Pancreas (tissue), 10 donors: ENCODE data around the gene RPRD1B. TPM values are rescaled to one million over a fixed set of nuclear protein-coding genes. Genes with fewer than 3 reads are reported as not detected.
A peak's percentile ranks its signal among the peaks of the same experiment; 100 is the strongest.

ENCODE experiments used
- ATAC-seq, 4 donors: fragments of 200-7000 bp; cut with Tn5 transposase; one replicate each; pipeline versions ENCODE4 v1.8.0 to v1.9.1; 2020; ENCODE audit warnings: mild to moderate bottlenecking in 4 of 4, moderate library complexity in 4 of 4
- DNase-seq, 6 donors: peaks; one replicate each; pipeline ENCODE4 v3.0.0-alpha.2; 2020
- FAIRE-seq: peaks from 2 replicates; lab custom pipeline; 2012; peaks lifted over from hg19 to GRCh38; lab: Jason Lieb, UNC
- H3K27ac ChIP-seq, 4 donors: fragments of 200-600 bp; sonication (generic); 1 replicate in 3 of 4; 2 replicates in 1 of 4; pipeline versions ENCODE4 v1.5.0 to v1.8.0; 2020
- H3K27me3 ChIP-seq, 4 donors: fragments of 200-600 bp; one replicate each; pipeline ENCODE4 v1.8.0; 2021
- H3K36me3 ChIP-seq, 3 donors: fragments of 200-600 bp; sonication (generic) in 1 of 3; one replicate each; pipeline versions ENCODE4 v1.5.0 to v1.8.0; 2020 to 2021
- H3K4me1 ChIP-seq, 3 donors: fragments of 200-600 bp; one replicate each; pipeline ENCODE4 v1.8.0; 2021
- H3K4me3 ChIP-seq, 4 donors: fragments of 200-600 bp; sonication (generic) in 2 of 4; one replicate each; pipeline versions ENCODE4 v1.5.0 to v1.8.0; 2020 to 2021
- H3K9me3 ChIP-seq, 4 donors: fragments of 200-600 bp; one replicate each; pipeline ENCODE4 v1.8.0; 2021
- CTCF ChIP-seq, 4 donors: fragments of 200-600 bp; sonication (generic) in 3 of 4; IDR thresholded peaks; one replicate each; pipeline versions ENCODE4 v1.5.0 to v1.8.0; 2021; ENCODE audit warnings: antibody characterized with exemption in 4 of 4
- WGBS, 2 donors: extraction: QIAGEN DNeasy Blood & Tissue Kit; methylation state at CpG; one replicate each; pipeline ENCODE4 v1.1.7; 2013; 5-methylcytosine and 5-hydroxymethylcytosine counted together
- intact Hi-C, 3 donors: fragments of 100-400 bp; cut with DNase I; formaldehyde crosslinking; loops; one replicate each; pipeline versions ENCODE4 v1.11.1 to v1.14.2; 2022
- polyA plus RNA-seq, 2 donors: library from polyadenylated mRNA; stranded (reverse); fragments of 200-250 nt; gene quantifications; one replicate each; pipeline ENCODE4 v1.2.3, GENCODE V29; 2013
- total RNA-seq, 6 donors: library from RNA; stranded (reverse); fragmentation: NEBNext Ultra II Directional in 4 of 6; extraction: Animal tissue kit (Norgen Biotek cat#: 25700) in 4 of 6; gene quantifications; one replicate each; pipeline versions ENCODE4 v1.2.1 to v1.2.4, GENCODE V29; 2021 to 2023
- donor health status: healthy with polysubstance abuse.
- donor health status: DM: no; HTN: no; CAD: no; lungs with moderate emphysema.
- donor health status: DM: no; HTN: no; CAD: no.
- donor health status: control.
- donor health status: control.
- donor health status: Bipolar disorder and iron deficiency.
- donor health status: DM: yes; HTN: yes; CAD: no.
- donor health status: DM: no; HTN: no; CAD: no.
- donor health status: DM: no; HTN: no; CAD: no.
- donor health status: DM: yes; HTN: yes; CAD: no.

Gene RPRD1B
- total and polyA plus RNA-seq, 8 donors: 6.0 to 19.7 (median 12.0) TPM

GRCh38 chr20:38128691-38129090, 95.1 kb downstream of the RPRD1B start:
- WGBS, 2 donors: 82 to 91% methylated on average over 2 of the region's 2 CpGs
- Histone ChIP-seq H3K9me3 (no peaks in the 10 kb centered on the region), H3K4me3 (no peak overlapping the region), H3K27ac (no peak overlapping the region), H3K4me1 (peaks cover 0 to 24% (median 0%) of the 10 kb centered on the region in 3 donors), H3K36me3 (no peaks in the 10 kb centered on the region), H3K27me3 (no peaks in the 10 kb centered on the region)
- no peak for FAIRE-seq
- DNase-seq: peak in 2 of 6 donors; percentile 13 to 42
- no peak for TF ChIP-seq CTCF (IDR thresholded peaks at IDR 0.05)
- intact Hi-C loops: no loop called here
- no peak for ATAC-seq

- WGBS, 2 donors: 88 to 95% methylated on average over 6 of the region's 6 CpGs
- FAIRE-seq (no peak), DNase-seq (peak in 2 of 6 donors; percentile 7 to 8), ATAC-seq (no peak)
- H3K9me3 ChIP-seq: no peaks in the 10 kb centered on the region
- no peaks in the 10 kb centered on the region for H3K27me3 ChIP-seq
- intact Hi-C loops: no loop called here
- H3K27ac ChIP-seq: no peak overlapping the region
- TF ChIP-seq CTCF (IDR thresholded peaks at IDR 0.05): no peak
- H3K36me3 ChIP-seq: no peaks in the 10 kb centered on the region
- peaks cover 0 to 24% (median 0%) of the 10 kb centered on the region in 3 donors for H3K4me1 ChIP-seq
- no peak overlapping the region for H3K4me3 ChIP-seq
Measured at GRCh38 chr20:38129248-38129865, 95.8 kb downstream of the RPRD1B start.

GRCh38 chr20:38129893-38130609, 96.5 kb downstream of the RPRD1B start:
- ATAC-seq: no peak
- Histone ChIP-seq H3K4me3 (no peak overlapping the region), H3K27me3 (no peaks in the 10 kb centered on the region), H3K36me3 (no peaks in the 10 kb centered on the region), H3K9me3 (no peaks in the 10 kb centered on the region), H3K27ac (no peak overlapping the region), H3K4me1 (peaks cover 0 to 27% (median 0%) of the 10 kb centered on the region in 3 donors)
- intact Hi-C loops: no loop called here
- peak in 2 of 6 donors; percentile 30 to 51 for DNase-seq
- WGBS, 2 donors: 89 to 90% methylated on average over 15 of the region's 15 CpGs
- TF ChIP-seq CTCF (IDR thresholded peaks at IDR 0.05): no peak
- FAIRE-seq: no peak

- 83 to 89% methylated on average over 19 of the region's 19 CpGs for WGBS, 2 donors
- no peak overlapping the region for H3K27ac ChIP-seq
- peaks cover 0 to 18% (median 0%) of the 10 kb centered on the region in 3 donors for H3K4me1 ChIP-seq
- intact Hi-C loops: no loop called here
- no peak for TF ChIP-seq CTCF (IDR thresholded peaks at IDR 0.05)
- no peaks in the 10 kb centered on the region for H3K36me3 ChIP-seq
- H3K27me3 ChIP-seq: no peaks in the 10 kb centered on the region
- FAIRE-seq (no peak), ATAC-seq (no peak), DNase-seq (peak in 2 of 6 donors; percentile 33 to 41)
- no peak overlapping the region for H3K4me3 ChIP-seq
- no peaks in the 10 kb centered on the region for H3K9me3 ChIP-seq
Measured at GRCh38 chr20:38130687-38131587, 97.4 kb downstream of the RPRD1B start.
